HepG2 (cell line): ENCODE measurements around the gene FLAD1. TPM values are rescaled to one million over a fixed set of nuclear protein-coding genes. Genes with fewer than 3 reads are reported as not detected.

Source experiments
- ELF3 ChIP-seq: IDR thresholded peaks from 2 replicates; pipeline ENCODE4 v1.6.1; 2016; ENCODE audit warnings: missing genetic modification reagents, missing compliant biosample characterization
- LRRFIP1 ChIP-seq: sonication (generic); formaldehyde crosslinking; conservative IDR thresholded peaks from 2 replicates; pipeline ENCODE4 v1.4.0; 2020; ENCODE audit warnings: missing genetic modification reagents
- NFE2 ChIP-seq: sonication (generic); formaldehyde crosslinking; IDR thresholded peaks from 2 replicates; pipeline ENCODE4 v1.4.0; 2020; ENCODE audit warnings: missing genetic modification reagents
- NFIC ChIP-seq: IDR thresholded peaks from 2 replicates; pipeline ENCODE4 v1.6.1; 2012; ENCODE audit warnings: mild to moderate bottlenecking, low read length, inconsistent platforms
- NFRKB ChIP-seq: fragments of 450-650 bp; IDR thresholded peaks from 2 replicates; pipeline ENCODE4 v1.6.1; 2017
- PCBP2 ChIP-seq: fragments of 200-400 bp; formaldehyde crosslinking; optimal IDR thresholded peaks from 2 replicates; pipeline ENCODE3; 2018; ENCODE audit warnings: low read length, low read depth; ENCODE audit not compliant: poor library complexity, severe bottlenecking
- RXRB ChIP-seq: IDR thresholded peaks from 2 replicates; pipeline ENCODE4 v1.6.1; 2016; ENCODE audit warnings: borderline replicate concordance, missing genetic modification reagents, missing compliant biosample characterization
- SAP130 ChIP-seq: IDR thresholded peaks from 2 replicates; pipeline ENCODE4 v1.6.1; 2016; ENCODE audit warnings: low read depth
- SNRNP70 ChIP-seq: fragments of 200-400 bp; formaldehyde crosslinking; IDR thresholded peaks from 2 replicates; pipeline ENCODE4 v1.6.1; 2017; ENCODE audit warnings: mild to moderate bottlenecking, low read depth, low read length, moderate library complexity
- TCF7L2 ChIP-seq: IDR thresholded peaks from 2 replicates; pipeline ENCODE4 v1.6.1; 2011; ENCODE audit warnings: mild to moderate bottlenecking, low read depth, low read length, moderate library complexity
- ZBED4 ChIP-seq: sonication (generic); formaldehyde crosslinking; IDR thresholded peaks from 2 replicates; pipeline ENCODE4 v1.4.0; 2020; ENCODE audit warnings: missing genetic modification reagents, borderline replicate concordance
- ZBTB42 ChIP-seq: sonication (generic); formaldehyde crosslinking; IDR thresholded peaks from 2 replicates; pipeline ENCODE4 v1.5.0; 2020; ENCODE audit warnings: mild to moderate bottlenecking, missing genetic modification reagents
- ZC3H13 ChIP-seq: sonication (generic); formaldehyde crosslinking; IDR thresholded peaks from 2 replicates; pipeline ENCODE4 v1.8.1; 2023; ENCODE audit warnings: mild to moderate bottlenecking, missing genetic modification reagents, moderate library complexity
- ZNF296 ChIP-seq: sonication (generic); formaldehyde crosslinking; conservative IDR thresholded peaks from 2 replicates; pipeline ENCODE4 v1.5.0; 2020; ENCODE audit warnings: mild to moderate bottlenecking, missing genetic modification reagents
- ZNF432 ChIP-seq: sonication (generic); formaldehyde crosslinking; IDR thresholded peaks from 2 replicates; pipeline ENCODE4 v1.5.0; 2020; ENCODE audit warnings: missing genetic modification reagents, mild to moderate bottlenecking, borderline replicate concordance
- ZNF510 ChIP-seq: sonication (generic); formaldehyde crosslinking; IDR thresholded peaks from 2 replicates; pipeline ENCODE4 v1.4.0; 2020; ENCODE audit warnings: low read depth, mild to moderate bottlenecking, missing genetic modification reagents
- ZNF777 ChIP-seq: sonication (generic); formaldehyde crosslinking; IDR thresholded peaks from 2 replicates; pipeline ENCODE4 v1.4.0; 2020; ENCODE audit warnings: missing genetic modification reagents
- ZSCAN12 ChIP-seq: sonication (generic); formaldehyde crosslinking; IDR thresholded peaks from 2 replicates; pipeline ENCODE4 v1.9.0; 2021; ENCODE audit warnings: mild to moderate bottlenecking, missing genetic modification reagents
- polyA plus RNA-seq, 8 experiments: library from polyadenylated mRNA; depleted of rRNA in 3 of 8; stranded (reverse) in 7 of 8; unstranded in 1 of 8; fragments of >200 nt; fragmentation: Illumina TruSeq in 4 of 8; extraction: Trizol in 4 of 8; gene quantifications; 2 replicates each; pipeline versions ENCODE4 v1.2.1 to v1.2.3, GENCODE V29; 2011 to 2016; ENCODE audit warnings: low read depth in 4 of 8, missing spikeins in 1 of 8, mixed read lengths in 1 of 8; ENCODE audit not compliant: insufficient read depth in 1 of 8
- total RNA-seq, 5 experiments: library from RNA; depleted of rRNA; stranded (reverse); fragments of >200 nt; fragmentation: Illumina TruSeq; extraction: Trizol; gene quantifications; 2 replicates each; pipeline ENCODE4 v1.2.3, GENCODE V29; 2016; ENCODE audit warnings: low read depth in 1 of 5
- TF ChIP-seq, protein P1 (sequence below): sonication (generic); formaldehyde crosslinking; IDR thresholded peaks from 2 replicates; pipeline ENCODE4 v1.5.1; 2020; ENCODE audit warnings: mild to moderate bottlenecking, missing genetic modification reagents, borderline replicate concordance
- TF ChIP-seq, protein P2 (sequence below): sonication (generic); formaldehyde crosslinking; IDR thresholded peaks from 2 replicates; pipeline ENCODE4 v1.8.0; 2022; ENCODE audit warnings: mild to moderate bottlenecking, missing genetic modification reagents; ENCODE audit not compliant: insufficient replicate concordance

Gene FLAD1
- total and polyA plus RNA-seq, 2 of the 13 experiments (the other 11 are each of a cell fraction or from before 2014, with no cell fraction given), result 25.9 to 32.8 TPM

GRCh38 chr1:154999571-155000410 is 16.6 kb downstream of the FLAD1 start (continued):
- TF ChIP-seq LRRFIP1 (CRISPR knock-in tag) (no peak), PCBP2 (no peak), NFIC (no peak), NFE2 (CRISPR knock-in tag) (no peak), TCF7L2 (no peak), ELF3 (no peak), ZNF296 (CRISPR knock-in tag) (no peak), ZBED4 (CRISPR knock-in tag) (peak; percentile 82), SNRNP70 (no peak), ZSCAN12 (CRISPR knock-in tag) (no peak), ZC3H13 (CRISPR knock-in tag) (no peak), ZNF777 (CRISPR knock-in tag) (no peak), ZNF432 (no peak), ZNF510 (no peak), ZBTB42 (CRISPR knock-in tag) (no peak), NFRKB (no peak), RXRB (CRISPR knock-in tag) (peak; percentile 29; the same call in 1 of the 2 replicates), SAP130 (CRISPR knock-in tag) (peak; percentile 77)
- TF ChIP-seq, protein P1, sequence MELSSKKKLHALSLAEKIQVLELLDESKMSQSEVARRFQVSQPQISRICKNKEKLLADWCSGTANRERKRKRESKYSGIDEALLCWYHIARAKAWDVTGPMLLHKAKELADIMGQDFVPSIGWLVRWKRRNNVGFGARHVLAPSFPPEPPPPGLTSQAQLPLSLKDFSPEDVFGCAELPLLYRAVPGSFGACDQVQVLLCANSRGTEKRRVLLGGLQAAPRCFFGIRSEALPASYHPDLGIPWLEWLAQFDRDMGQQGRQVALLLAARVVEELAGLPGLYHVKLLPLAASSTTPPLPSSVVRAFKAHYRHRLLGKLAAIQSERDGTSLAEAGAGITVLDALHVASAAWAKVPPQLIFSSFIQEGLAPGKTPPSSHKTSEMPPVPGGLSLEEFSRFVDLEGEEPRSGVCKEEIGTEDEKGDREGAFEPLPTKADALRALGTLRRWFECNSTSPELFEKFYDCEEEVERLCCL (CRISPR knock-in tag), result no peak
- TF ChIP-seq, protein P2, sequence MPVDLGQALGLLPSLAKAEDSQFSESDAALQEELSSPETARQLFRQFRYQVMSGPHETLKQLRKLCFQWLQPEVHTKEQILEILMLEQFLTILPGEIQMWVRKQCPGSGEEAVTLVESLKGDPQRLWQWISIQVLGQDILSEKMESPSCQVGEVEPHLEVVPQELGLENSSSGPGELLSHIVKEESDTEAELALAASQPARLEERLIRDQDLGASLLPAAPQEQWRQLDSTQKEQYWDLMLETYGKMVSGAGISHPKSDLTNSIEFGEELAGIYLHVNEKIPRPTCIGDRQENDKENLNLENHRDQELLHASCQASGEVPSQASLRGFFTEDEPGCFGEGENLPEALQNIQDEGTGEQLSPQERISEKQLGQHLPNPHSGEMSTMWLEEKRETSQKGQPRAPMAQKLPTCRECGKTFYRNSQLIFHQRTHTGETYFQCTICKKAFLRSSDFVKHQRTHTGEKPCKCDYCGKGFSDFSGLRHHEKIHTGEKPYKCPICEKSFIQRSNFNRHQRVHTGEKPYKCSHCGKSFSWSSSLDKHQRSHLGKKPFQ (CRISPR knock-in tag), result no peak
